ENCODE measurements around the gene RPS4Y1.
A peak's percentile ranks its signal among the peaks of the same experiment; 100 is the strongest.

Gene RPS4Y1

DNA sequence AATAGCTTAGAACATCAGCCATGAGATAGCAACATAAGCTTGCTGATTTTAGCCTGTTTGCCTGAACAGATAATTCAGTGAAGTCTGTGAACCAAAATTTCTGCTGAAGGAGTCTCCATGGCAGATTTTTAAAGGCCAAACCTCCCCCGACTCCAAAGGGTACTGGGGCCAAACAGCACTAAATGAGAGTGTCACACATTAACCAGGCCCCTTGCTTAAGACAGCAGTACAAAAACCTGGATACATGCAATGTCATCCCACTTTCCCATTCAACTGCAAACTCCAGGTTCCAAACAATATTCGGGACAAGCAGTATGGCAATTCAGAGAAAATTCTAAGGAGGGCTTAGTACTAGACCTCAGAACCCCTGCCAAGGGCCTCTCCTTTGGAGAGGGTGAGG is 4.3 kb upstream of the RPS4Y1 start:
- H2BK12ac ChIP-seq (ENCODE audit: low read length): no peak overlapping the region
- H3K27me3 ChIP-seq (ENCODE audit: insufficient read depth, low read length): no peaks in the 10 kb centered on the region
- H3K23ac ChIP-seq (ENCODE audit: low read length): no peak overlapping the region
- H2AFZ ChIP-seq (ENCODE audit: insufficient read depth, low read length, poor library complexity): no peak overlapping the region
- H4K12ac ChIP-seq (ENCODE audit: low read depth, low read length): no peak overlapping the region
- no peak overlapping the region for H3K18ac ChIP-seq (ENCODE audit: low read length)
- H3K4me2 ChIP-seq (ENCODE audit: low read length): no peak overlapping the region
- H4K91ac ChIP-seq (ENCODE audit: low read depth, low read length): no peak overlapping the region
- DNase-seq: no peak
- H3K4me1 ChIP-seq (ENCODE audit: control insufficient read depth in 1 of 2, insufficient read depth in 2 of 2, low read length in 2 of 2): no peaks in the 10 kb centered on the region
- H3K36me3 ChIP-seq (ENCODE audit: control insufficient read depth in 1 of 2, insufficient read depth in 2 of 2, low read length in 2 of 2): no peaks in the 10 kb centered on the region
- H2BK5ac ChIP-seq (ENCODE audit: low read depth, low read length, poor library complexity): no peak overlapping the region
- H3K4me3 ChIP-seq (ENCODE audit: low read depth, low read length): no peak overlapping the region
- H3K14ac ChIP-seq (ENCODE audit: low read length): no peak overlapping the region
- H3K9ac ChIP-seq (ENCODE audit: low read length): no peak overlapping the region
- H2AK5ac ChIP-seq (ENCODE audit: low read length): no peak overlapping the region
- H3K79me1 ChIP-seq (ENCODE audit: low read length): peaks cover 3% of the 10 kb centered on the region
- H3K9me3 ChIP-seq (ENCODE audit: insufficient read depth, low read depth, low read length): no peaks in the 10 kb centered on the region
- H3K27ac ChIP-seq (ENCODE audit: low read depth, low read length): no peak overlapping the region
- H3K79me2 ChIP-seq (ENCODE audit: control insufficient read depth, insufficient read depth, low read length, poor library complexity): peaks cover 5% of the 10 kb centered on the region
- WGBS (ENCODE audit: extremely low coverage, insufficient coverage, insufficient read length): no CpG with 5 or more reads among the region's 2 CpGs
- no peak overlapping the region for H2BK120ac ChIP-seq (ENCODE audit: insufficient read depth, low read length, poor library complexity)
- H4K8ac ChIP-seq (ENCODE audit: low read depth, low read length): no peak overlapping the region
- no peak overlapping the region for H3K4ac ChIP-seq (ENCODE audit: low read depth, low read length)

DNA sequence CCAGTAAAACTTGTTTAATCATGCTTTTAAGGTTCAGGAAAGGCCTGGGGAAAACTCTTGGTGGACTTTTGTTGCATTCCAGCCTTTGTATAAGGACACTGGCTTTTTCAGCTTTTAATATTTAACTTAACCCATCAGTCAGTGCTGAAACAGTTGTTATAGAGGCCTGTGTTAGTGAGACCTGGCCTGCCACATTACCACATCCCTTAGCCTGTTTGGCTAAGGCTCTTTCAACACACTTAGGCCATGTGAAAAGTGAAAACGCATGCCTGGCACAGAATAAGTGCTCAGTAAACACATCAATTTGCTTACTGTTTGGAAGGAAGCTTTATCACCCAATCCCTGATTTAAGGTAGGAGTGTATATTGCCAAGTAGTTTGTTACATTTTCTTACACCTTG is 3.5 kb upstream of the RPS4Y1 start:
- H3K4me2 ChIP-seq (ENCODE audit: low read length): no peak overlapping the region
- peaks cover 5% of the 10 kb centered on the region for H3K79me1 ChIP-seq (ENCODE audit: low read length)
- H2BK12ac ChIP-seq (ENCODE audit: low read length): no peak overlapping the region
- H2BK120ac ChIP-seq (ENCODE audit: insufficient read depth, low read length, poor library complexity): no peak overlapping the region
- no peak overlapping the region for H2AFZ ChIP-seq (ENCODE audit: insufficient read depth, low read length, poor library complexity)
- peaks cover 4 to 5% of the 10 kb centered on the region in 2 experiments for H3K4me1 ChIP-seq (ENCODE audit: control insufficient read depth in 1 of 2, insufficient read depth in 2 of 2, low read length in 2 of 2)
- no peak overlapping the region for H4K12ac ChIP-seq (ENCODE audit: low read depth, low read length)
- no peak overlapping the region for H3K4me3 ChIP-seq (ENCODE audit: low read depth, low read length)
- no peak overlapping the region for H4K8ac ChIP-seq (ENCODE audit: low read depth, low read length)
- H3K9ac ChIP-seq (ENCODE audit: low read length): no peak overlapping the region
- H3K14ac ChIP-seq (ENCODE audit: low read length): no peak overlapping the region
- H3K27me3 ChIP-seq (ENCODE audit: insufficient read depth, low read length): no peaks in the 10 kb centered on the region
- no peaks in the 10 kb centered on the region for H3K9me3 ChIP-seq (ENCODE audit: insufficient read depth, low read depth, low read length)
- no peak overlapping the region for H4K91ac ChIP-seq (ENCODE audit: low read depth, low read length)
- no peak overlapping the region for H3K23ac ChIP-seq (ENCODE audit: low read length)
- no peak for DNase-seq
- WGBS (ENCODE audit: extremely low coverage, insufficient coverage, insufficient read length): no CpG with 5 or more reads among the region's 1 CpG
- H3K36me3 ChIP-seq (ENCODE audit: control insufficient read depth in 1 of 2, insufficient read depth in 2 of 2, low read length in 2 of 2): no peaks in the 10 kb centered on the region
- H3K79me2 ChIP-seq (ENCODE audit: control insufficient read depth, insufficient read depth, low read length, poor library complexity): peaks cover 8% of the 10 kb centered on the region
- H3K18ac ChIP-seq (ENCODE audit: low read length): no peak overlapping the region
- no peak overlapping the region for H2AK5ac ChIP-seq (ENCODE audit: low read length)
- H3K4ac ChIP-seq (ENCODE audit: low read depth, low read length): no peak overlapping the region
- no peak overlapping the region for H3K27ac ChIP-seq (ENCODE audit: low read depth, low read length)
- H2BK5ac ChIP-seq (ENCODE audit: low read depth, low read length, poor library complexity): no peak overlapping the region

DNA sequence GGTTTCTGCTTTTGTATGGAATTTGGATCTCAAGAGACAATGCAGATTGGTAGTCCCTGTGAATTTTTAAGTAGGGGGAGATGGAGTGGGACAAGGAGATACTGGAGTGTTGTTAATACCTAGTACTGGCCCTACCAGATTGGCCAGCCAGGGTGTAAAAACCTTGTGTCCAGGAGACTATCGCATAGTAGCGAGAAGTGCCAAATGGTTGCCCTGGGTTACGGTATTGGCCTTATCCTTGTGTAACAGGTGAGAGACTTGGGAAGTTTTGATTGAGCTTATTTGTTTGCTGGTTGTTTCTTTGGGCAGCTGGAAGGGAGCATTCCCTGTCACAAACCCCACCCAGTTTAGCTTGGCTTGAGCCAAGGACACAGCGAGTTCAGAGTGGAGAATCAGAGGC is 5.4 kb downstream of the RPS4Y1 start:
- H2BK12ac ChIP-seq (ENCODE audit: low read length): no peak overlapping the region
- peaks cover 5% of the 10 kb centered on the region for H3K79me2 ChIP-seq (ENCODE audit: control insufficient read depth, insufficient read depth, low read length, poor library complexity)
- no peak overlapping the region for H4K91ac ChIP-seq (ENCODE audit: low read depth, low read length)
- H3K18ac ChIP-seq (ENCODE audit: low read length): no peak overlapping the region
- peaks cover 4 to 6% of the 10 kb centered on the region in 2 experiments for H3K4me1 ChIP-seq (ENCODE audit: control insufficient read depth in 1 of 2, insufficient read depth in 2 of 2, low read length in 2 of 2)
- no peak overlapping the region for H2AFZ ChIP-seq (ENCODE audit: insufficient read depth, low read length, poor library complexity)
- H3K9me3 ChIP-seq (ENCODE audit: insufficient read depth, low read depth, low read length): no peaks in the 10 kb centered on the region
- H3K79me1 ChIP-seq (ENCODE audit: low read length): peaks cover 1% of the 10 kb centered on the region
- H3K4me2 ChIP-seq (ENCODE audit: low read length): no peak overlapping the region
- no peak overlapping the region for H2AK5ac ChIP-seq (ENCODE audit: low read length)
- peaks cover 22 to 66% of the 10 kb centered on the region in 2 experiments for H3K36me3 ChIP-seq (ENCODE audit: control insufficient read depth in 1 of 2, insufficient read depth in 2 of 2, low read length in 2 of 2)
- peak overlapping the region; percentile 62 for H3K4ac ChIP-seq (ENCODE audit: low read depth, low read length)
- no CpG with 5 or more reads among the region's 4 CpGs for WGBS (ENCODE audit: extremely low coverage, insufficient coverage, insufficient read length)
- no peak overlapping the region for H4K12ac ChIP-seq (ENCODE audit: low read depth, low read length)
- H2BK5ac ChIP-seq (ENCODE audit: low read depth, low read length, poor library complexity): no peak overlapping the region
- no peaks in the 10 kb centered on the region for H3K27me3 ChIP-seq (ENCODE audit: insufficient read depth, low read length)
- H3K23ac ChIP-seq (ENCODE audit: low read length): no peak overlapping the region
- H3K9ac ChIP-seq (ENCODE audit: low read length): no peak overlapping the region
- H4K8ac ChIP-seq (ENCODE audit: low read depth, low read length): no peak overlapping the region
- no peak overlapping the region for H3K14ac ChIP-seq (ENCODE audit: low read length)
- no peak overlapping the region for H3K27ac ChIP-seq (ENCODE audit: low read depth, low read length)
- no peak overlapping the region for H2BK120ac ChIP-seq (ENCODE audit: insufficient read depth, low read length, poor library complexity)
- no peak for DNase-seq
- no peak overlapping the region for H3K4me3 ChIP-seq (ENCODE audit: low read depth, low read length)

DNA sequence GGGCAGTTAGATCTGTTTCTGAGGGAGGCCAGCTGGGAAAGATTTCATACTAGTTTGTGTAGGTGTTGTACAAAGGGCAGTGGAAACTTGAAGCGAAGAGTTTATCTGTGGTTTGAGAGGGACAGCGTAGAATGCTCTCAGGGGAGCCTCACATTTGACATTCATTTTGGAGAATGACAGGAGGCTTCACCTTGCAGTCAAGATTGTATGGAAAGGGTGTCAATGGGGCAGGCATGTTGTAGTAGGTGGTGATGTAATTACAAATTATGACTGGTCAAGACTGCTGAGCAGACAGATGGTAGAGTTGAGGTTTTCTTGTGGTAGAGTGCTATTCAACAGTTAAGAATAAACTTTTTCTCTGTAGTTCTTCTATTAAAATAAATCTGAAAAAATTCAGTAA is 7.0 kb downstream of the RPS4Y1 start:
- Histone ChIP-seq H3K4me2 (ENCODE audit: low read length) (no peak overlapping the region), H3K36me3 (ENCODE audit: control insufficient read depth in 1 of 2, insufficient read depth in 2 of 2, low read length in 2 of 2) (peaks cover 22 to 73% of the 10 kb centered on the region in 2 experiments), H3K14ac (ENCODE audit: low read length) (no peak overlapping the region), H2AFZ (ENCODE audit: insufficient read depth, low read length, poor library complexity) (no peak overlapping the region), H4K12ac (ENCODE audit: low read depth, low read length) (no peak overlapping the region), H3K79me1 (ENCODE audit: low read length) (no peaks in the 10 kb centered on the region), H3K4me3 (ENCODE audit: low read depth, low read length) (no peak overlapping the region), H2BK120ac (ENCODE audit: insufficient read depth, low read length, poor library complexity) (no peak overlapping the region), H3K18ac (ENCODE audit: low read length) (no peak overlapping the region), H2BK5ac (ENCODE audit: low read depth, low read length, poor library complexity) (no peak overlapping the region), H4K8ac (ENCODE audit: low read depth, low read length) (no peak overlapping the region), H3K23ac (ENCODE audit: low read length) (no peak overlapping the region), H3K79me2 (ENCODE audit: control insufficient read depth, insufficient read depth, low read length, poor library complexity) (no peaks in the 10 kb centered on the region), H3K4me1 (ENCODE audit: control insufficient read depth in 1 of 2, insufficient read depth in 2 of 2, low read length in 2 of 2) (peaks cover 0 to 2% of the 10 kb centered on the region in 2 experiments), H3K27ac (ENCODE audit: low read depth, low read length) (no peak overlapping the region), H3K9me3 (ENCODE audit: insufficient read depth, low read depth, low read length) (no peaks in the 10 kb centered on the region), H3K4ac (ENCODE audit: low read depth, low read length) (no peak overlapping the region), H2BK12ac (ENCODE audit: low read length) (no peak overlapping the region), H3K9ac (ENCODE audit: low read length) (no peak overlapping the region), H4K91ac (ENCODE audit: low read depth, low read length) (no peak overlapping the region), H3K27me3 (ENCODE audit: insufficient read depth, low read length) (no peaks in the 10 kb centered on the region), H2AK5ac (ENCODE audit: low read length) (no peak overlapping the region)
- WGBS (ENCODE audit: extremely low coverage, insufficient coverage, insufficient read length): no CpG with 5 or more reads among the region's 2 CpGs
- no peak for DNase-seq

All from trophoblast cell (in vitro differentiated cells and primary cell).